Right lobe of liver (tissue), 4 donors: ENCODE results near the gene ANKDD1A.

Source experiments
- POLR2A ChIP-seq: fragments of 450-650 bp; IDR thresholded peaks from one replicate; pipeline ENCODE4 v1.6.1; 2017; ENCODE audit warnings: antibody characterized with exemption, mild to moderate bottlenecking
- TF ChIP-seq, protein P1 (sequence below), 4 donors: fragments of 200-600 bp in 3 of 4; fragments of 450-650 bp in 1 of 4; IDR thresholded peaks; one replicate each; pipeline versions ENCODE4 v1.5.1 to v1.8.0; 2016 to 2022; ENCODE audit warnings: antibody characterized with exemption in 4 of 4, mild to moderate bottlenecking in 2 of 4
- donor health status: DM: no; HTN: no; CAD: no.
- donor health status: DM: no; HTN: no; CAD: no.
- donor health status: DM: no; HTN: yes; CAD: no.

GRCh38 chr15:64864068-64864467, 47.6 kb upstream of the ANKDD1A start:
- TF ChIP-seq, protein P1, sequence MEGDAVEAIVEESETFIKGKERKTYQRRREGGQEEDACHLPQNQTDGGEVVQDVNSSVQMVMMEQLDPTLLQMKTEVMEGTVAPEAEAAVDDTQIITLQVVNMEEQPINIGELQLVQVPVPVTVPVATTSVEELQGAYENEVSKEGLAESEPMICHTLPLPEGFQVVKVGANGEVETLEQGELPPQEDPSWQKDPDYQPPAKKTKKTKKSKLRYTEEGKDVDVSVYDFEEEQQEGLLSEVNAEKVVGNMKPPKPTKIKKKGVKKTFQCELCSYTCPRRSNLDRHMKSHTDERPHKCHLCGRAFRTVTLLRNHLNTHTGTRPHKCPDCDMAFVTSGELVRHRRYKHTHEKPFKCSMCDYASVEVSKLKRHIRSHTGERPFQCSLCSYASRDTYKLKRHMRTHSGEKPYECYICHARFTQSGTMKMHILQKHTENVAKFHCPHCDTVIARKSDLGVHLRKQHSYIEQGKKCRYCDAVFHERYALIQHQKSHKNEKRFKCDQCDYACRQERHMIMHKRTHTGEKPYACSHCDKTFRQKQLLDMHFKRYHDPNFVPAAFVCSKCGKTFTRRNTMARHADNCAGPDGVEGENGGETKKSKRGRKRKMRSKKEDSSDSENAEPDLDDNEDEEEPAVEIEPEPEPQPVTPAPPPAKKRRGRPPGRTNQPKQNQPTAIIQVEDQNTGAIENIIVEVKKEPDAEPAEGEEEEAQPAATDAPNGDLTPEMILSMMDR (IDR thresholded peaks at IDR 0.05), result no peak
- no peak for TF ChIP-seq POLR2A
